ENCODE data around the gene COG5.

Gene COG5

DNA sequence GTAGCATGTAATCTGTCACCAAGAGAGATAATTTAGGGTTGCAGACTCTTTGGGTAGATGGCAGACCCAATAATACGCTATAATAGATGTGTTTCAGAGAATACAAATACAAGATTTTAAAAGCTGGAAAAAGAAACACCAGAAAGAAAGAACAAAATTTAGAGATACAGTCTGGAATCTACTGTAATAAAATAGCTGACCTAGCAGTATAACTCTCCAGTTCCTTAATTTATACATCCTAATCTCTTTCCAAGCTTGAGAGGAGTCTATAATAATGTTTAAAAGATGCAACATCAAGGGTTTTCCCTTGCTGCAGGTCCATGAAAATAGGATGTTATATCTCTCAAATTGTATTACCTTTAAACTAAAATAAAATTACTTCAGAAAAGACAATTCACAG, 121.0 kb downstream of the COG5 start:
- no peak overlapping the region for H3K4me3 ChIP-seq (ENCODE audit: low read depth, low read length)
- in situ Hi-C loops (cut with HindIII; ENCODE audit: low sequenced_read_pairs), result no loop called here
- DNase-seq (ENCODE audit: low read depth), result no peak
- TF ChIP-seq, protein P1, sequence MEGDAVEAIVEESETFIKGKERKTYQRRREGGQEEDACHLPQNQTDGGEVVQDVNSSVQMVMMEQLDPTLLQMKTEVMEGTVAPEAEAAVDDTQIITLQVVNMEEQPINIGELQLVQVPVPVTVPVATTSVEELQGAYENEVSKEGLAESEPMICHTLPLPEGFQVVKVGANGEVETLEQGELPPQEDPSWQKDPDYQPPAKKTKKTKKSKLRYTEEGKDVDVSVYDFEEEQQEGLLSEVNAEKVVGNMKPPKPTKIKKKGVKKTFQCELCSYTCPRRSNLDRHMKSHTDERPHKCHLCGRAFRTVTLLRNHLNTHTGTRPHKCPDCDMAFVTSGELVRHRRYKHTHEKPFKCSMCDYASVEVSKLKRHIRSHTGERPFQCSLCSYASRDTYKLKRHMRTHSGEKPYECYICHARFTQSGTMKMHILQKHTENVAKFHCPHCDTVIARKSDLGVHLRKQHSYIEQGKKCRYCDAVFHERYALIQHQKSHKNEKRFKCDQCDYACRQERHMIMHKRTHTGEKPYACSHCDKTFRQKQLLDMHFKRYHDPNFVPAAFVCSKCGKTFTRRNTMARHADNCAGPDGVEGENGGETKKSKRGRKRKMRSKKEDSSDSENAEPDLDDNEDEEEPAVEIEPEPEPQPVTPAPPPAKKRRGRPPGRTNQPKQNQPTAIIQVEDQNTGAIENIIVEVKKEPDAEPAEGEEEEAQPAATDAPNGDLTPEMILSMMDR (IDR thresholded peaks at IDR 0.05; ENCODE audit: low read depth, low read length, missing control alignments), result no peak

DNA sequence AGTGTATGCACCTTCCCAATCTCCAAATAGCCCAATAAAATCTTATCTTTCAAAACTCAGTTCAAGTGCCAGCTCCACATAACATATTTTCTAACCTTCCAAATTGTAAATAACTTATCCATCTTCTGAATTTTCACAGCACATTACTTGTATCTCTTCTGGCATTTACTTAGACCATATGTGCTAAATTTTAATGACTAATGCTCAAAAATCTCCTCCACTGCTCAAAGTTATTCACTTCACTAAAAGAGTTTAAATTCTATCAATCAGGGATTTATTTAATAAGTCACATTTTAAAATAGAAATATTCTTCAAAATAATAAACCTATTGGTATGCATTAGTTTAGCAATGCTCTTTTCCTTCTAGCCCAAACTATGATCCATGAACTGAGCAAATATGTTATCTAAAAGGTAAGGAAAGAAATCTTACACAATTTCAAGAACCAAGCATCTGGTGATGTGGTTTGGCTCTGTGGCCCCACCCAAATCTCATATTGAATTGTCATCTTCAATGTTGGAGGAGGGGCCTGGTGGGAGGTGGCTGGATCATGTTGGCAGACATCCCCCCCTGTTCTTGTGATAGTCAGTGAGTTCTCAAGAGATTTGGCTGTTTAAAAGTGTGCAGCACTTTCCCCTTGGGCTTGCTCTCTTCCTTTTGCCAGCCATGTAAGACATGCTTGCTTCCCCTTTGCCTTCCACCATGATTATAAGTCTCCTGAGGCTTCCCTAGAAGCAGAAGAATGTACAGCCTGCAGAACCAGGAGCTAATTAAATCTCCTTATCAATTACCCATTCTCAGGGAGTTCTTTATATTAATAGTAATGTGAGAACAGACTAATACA, 121.9 kb downstream of the COG5 start:
- in situ Hi-C loops (cut with HindIII; ENCODE audit: low sequenced_read_pairs), result no loop called here
- TF ChIP-seq, protein P1 (IDR thresholded peaks at IDR 0.05; ENCODE audit: low read depth, low read length, missing control alignments), result no peak
- H3K4me3 ChIP-seq (ENCODE audit: low read depth, low read length), result no peak overlapping the region
- no peak for DNase-seq (ENCODE audit: low read depth)

DNA sequence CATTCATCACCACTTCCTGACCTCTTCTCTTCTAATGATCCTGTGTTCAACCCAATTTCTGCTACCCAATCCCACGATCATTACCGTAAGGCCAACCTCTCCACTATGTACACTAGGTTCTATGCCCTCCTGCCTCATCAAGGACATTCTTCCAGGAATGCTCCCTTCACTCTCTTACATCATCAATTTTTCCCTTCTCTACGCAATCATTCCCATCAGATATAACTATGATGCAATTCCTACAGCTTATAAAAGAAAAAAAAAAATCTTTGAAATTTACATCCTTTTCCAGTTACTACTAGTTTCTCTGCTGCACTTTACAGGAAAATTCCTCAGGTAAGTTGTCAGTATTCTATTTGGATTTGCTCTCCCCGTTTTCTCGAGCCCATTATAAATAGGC, 124.7 kb downstream of the COG5 start:
- no peak overlapping the region for H3K4me3 ChIP-seq (ENCODE audit: low read depth, low read length)
- in situ Hi-C loops (cut with HindIII; ENCODE audit: low sequenced_read_pairs), result no loop called here
- TF ChIP-seq, protein P1 (IDR thresholded peaks at IDR 0.05; ENCODE audit: low read depth, low read length, missing control alignments), result no peak
- no peak for DNase-seq (ENCODE audit: low read depth)

DNA sequence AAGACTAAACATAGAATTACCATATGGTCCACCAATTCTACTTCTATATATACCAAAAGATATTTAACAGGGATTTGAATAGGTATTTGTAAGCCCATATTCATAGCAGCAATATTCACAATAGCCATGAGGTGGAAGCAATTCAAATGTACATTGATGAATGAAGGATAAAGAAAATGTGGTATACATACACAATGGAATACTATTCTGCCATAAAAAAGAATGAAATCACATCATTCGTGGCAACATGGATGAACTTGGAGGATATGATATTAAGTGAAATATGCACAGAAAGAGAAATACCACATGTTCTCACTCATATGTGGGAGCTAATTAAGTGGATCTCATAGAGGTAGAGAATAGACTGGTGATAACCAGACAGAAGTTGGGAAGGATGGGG, 128.0 kb downstream of the COG5 start:
- TF ChIP-seq, protein P1 (IDR thresholded peaks at IDR 0.05; ENCODE audit: low read depth, low read length, missing control alignments), result no peak
- DNase-seq (ENCODE audit: low read depth), result no peak
- no peak overlapping the region for H3K4me3 ChIP-seq (ENCODE audit: low read depth, low read length)
- in situ Hi-C loops (cut with HindIII; ENCODE audit: low sequenced_read_pairs), result no loop called here

DNA sequence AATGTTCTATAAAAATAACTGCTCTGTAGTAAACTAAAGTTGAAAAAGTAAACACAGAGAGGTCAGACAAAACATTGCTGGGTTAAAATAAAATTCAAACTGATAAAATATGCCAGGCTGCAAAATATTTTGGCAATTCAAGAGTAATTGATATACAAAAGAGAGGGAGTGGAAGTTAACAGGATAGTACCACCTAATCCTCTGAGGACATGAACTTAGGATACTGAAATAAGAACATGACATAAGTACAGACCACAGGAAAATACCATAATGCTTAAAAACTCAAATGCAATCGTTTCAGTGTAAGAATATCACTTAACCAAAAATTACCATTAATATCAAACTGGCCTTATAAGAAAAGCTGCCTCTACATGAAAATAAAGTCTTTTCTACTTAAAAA, 131.5 kb downstream of the COG5 start:
- in situ Hi-C loops (cut with HindIII; ENCODE audit: low sequenced_read_pairs), result no loop called here
- DNase-seq (ENCODE audit: low read depth), result no peak
- H3K4me3 ChIP-seq (ENCODE audit: low read depth, low read length), result no peak overlapping the region
- TF ChIP-seq, protein P1 (IDR thresholded peaks at IDR 0.05; ENCODE audit: low read depth, low read length, missing control alignments), result no peak

DNA sequence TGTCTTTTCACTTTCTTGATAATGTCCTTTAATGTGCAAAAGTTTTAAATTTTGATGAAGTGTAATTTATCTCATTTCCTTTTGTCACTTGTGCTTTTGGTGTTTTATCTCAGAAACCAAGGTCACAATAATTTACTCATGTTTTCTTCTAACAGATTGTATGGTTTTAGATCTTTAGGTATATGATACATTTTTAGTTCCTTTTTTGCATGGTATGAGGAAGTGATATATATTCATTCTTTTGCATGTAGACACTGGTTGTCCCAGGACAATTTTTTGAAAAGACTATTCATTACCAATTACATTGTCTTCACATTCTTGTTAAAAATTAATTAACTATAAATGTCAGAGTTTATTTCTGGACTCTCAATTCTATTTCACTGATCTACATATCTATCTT, 133.7 kb downstream of the COG5 start:
- TF ChIP-seq, protein P1 (IDR thresholded peaks at IDR 0.05; ENCODE audit: low read depth, low read length, missing control alignments), result no peak

More for the DNA sequence above, 133.7 kb downstream of the COG5 start:
- in situ Hi-C loops (cut with HindIII; ENCODE audit: low sequenced_read_pairs), result no loop called here
- H3K4me3 ChIP-seq (ENCODE audit: low read depth, low read length), result no peak overlapping the region
- DNase-seq (ENCODE audit: low read depth), result no peak
